Suppressor macrophage treated with lipopolysaccharide for 4 hours (primary cell): ENCODE results near the gene BFSP2.

Source experiments
- DNase-seq: peaks from one replicate; pipeline ENCODE4 v3.0.0-alpha.2; 2020

The BFSP2 gene

DNA sequence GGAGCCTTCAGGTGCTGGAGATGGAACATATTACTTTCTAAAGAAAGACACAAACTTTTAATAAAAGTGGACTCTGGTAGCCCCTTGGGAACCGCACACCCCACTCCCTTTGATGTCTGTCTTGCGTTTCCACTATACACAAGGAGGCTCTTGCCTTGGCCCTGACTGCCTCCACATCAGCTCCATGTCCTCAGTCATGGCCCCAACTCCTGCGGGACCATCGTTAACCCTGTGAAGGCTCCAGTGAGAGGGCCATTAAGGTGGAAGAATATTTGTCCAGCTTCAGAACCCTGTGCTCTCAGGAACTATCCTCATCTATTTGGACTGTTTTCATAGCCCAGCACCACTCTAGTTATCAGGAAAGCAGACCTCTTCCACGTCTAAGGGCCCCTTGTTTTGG, 16.1 kb upstream of the BFSP2 start:
- DNase-seq = no peak

DNA sequence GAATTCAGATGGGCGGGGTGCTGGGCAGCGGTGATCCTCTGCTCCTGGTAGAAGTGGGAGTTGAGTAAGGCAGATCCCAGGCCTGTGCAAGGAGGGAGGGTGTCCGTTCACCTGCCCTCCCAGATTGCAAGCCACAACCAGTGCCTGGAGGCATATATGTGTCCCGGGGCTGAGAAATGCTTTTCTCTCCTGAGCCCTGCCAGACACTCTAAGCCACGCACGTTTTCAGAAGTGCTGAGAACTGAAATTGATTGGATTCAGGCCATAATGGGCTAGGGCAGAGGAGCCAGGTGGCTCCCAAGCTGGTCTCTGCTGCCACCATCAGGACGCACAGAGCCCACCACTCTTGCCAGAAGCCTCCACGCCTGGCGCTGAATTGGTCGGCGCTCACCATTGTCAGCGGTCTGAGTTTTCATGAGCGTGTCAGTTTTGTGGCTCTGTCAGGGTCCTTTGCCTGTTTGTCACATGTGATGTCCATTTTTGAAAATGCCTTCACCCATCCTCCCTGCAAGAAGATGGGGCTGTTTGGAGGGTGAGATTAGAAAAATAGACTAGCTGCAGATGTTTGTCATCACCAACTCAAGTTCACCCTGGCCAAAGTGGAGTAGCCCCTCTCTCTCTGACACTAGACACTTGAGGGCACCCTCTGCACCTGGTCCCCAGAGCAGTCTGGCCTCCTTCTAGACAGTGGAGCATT, 15.4 kb upstream of the BFSP2 start:
- peak; percentile 19 for DNase-seq

GRCh38 chr3:133386876-133387275, 13.0 kb upstream of the BFSP2 start:
- no peak for DNase-seq

GRCh38 chr3:133387341-133387740, 12.5 kb upstream of the BFSP2 start:
- DNase-seq = no peak

GRCh38 chr3:133388696-133389395, 11.0 kb upstream of the BFSP2 start:
- DNase-seq = no peak

GRCh38 chr3:133390715-133391114, 9.1 kb upstream of the BFSP2 start:
- no peak for DNase-seq

DNA sequence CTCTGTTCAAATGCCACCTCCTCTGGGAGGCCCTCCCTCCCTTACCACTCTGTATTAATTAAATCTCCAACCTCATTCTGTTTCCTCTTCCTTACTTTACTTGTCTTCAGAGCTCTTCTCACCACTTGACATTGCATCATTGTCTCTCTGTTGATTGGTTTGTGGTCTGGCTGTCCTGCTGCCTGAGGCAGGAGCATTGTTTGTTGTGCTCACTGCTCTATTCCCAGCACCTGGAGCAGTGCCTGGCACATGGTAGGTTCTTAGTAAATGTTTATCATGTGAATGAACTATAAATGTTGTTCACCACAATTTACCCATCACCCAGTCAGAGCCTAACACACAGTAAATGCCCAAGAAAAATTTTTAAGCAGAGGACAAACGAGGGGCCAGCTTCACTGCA, 6.7 kb upstream of the BFSP2 start:
- DNase-seq = no peak

- no peak for DNase-seq
Observed at GRCh38 chr3:133393691-133394474, 6.0 kb upstream of the BFSP2 start.

DNA sequence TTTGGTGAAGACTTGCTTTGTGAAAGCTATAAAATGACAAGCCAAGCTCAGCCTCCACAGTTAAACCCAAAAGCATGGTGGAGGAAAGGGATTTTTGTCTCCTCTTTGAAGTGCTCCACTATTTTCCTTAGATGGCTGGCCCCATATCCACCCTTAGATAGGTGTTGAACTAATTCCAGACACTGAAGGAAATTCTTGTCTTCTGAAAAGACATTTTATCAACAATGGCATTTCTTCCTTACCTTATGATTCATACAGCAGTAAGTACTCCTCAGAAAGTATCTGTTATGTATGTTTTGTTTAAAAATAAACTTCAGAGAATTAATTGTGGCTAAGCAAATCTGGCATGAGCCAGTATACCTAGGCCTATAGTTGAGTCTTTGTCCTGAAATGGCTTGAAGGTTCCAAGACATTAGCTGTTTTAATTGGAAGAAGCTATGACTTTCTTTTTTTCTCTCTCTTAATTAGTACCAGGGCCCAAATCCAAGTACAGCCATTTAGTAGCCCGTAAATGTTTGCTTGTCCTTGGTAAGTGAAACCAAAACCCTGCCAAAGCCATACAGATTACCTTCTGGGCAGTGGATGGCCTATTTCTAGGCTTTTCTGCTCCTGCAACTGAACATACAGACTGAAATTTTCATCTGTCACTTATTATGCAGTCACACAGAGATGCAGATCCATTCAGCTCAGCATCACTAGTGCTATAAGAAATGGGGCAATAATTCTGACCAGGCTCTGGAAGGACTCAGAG, 5.1 kb upstream of the BFSP2 start:
- no peak for DNase-seq

DNA sequence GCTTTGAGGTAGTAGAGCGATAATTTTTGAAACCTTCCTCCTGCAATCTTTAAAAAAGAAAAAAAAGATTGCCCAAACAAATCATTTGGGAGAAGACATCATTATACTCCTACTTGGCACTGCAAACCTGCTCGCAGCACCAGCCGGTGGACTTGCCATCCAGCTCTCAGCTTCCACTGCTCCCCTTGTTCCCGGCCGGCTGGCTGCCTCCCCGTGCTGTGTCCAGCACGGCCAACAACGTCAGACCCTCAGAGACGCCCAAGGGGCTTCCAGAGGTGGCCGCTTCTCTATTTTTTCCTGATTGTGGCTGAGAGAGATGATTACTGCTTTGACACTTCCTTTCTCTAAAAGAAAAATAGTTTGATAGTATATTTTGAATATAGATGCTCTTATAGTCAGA, 3.0 kb upstream of the BFSP2 start:
- DNase-seq = no peak

GRCh38 chr3:133401374-133402135, 1.7 kb downstream of the BFSP2 start:
- no peak for DNase-seq

DNA sequence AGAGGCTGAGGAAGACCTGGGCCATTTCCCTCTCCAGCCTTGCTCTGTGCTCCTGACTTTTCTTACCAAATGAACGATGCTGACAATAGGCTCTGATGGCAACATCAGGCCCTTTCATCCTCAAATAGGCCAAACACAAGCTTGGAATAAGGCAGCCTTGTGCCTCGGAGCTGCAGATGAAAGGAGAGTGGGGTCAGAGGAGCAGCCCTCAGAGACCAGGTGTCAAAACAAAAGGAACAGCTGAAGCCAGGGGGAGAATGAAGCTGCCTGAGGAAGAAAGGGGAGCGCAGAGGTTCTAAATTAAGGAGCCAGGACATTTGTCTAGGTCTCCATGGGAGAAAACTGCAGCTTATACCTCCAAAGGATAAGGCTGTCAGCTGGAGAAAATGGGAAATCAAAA, 5.1 kb downstream of the BFSP2 start:
- DNase-seq = no peak

DNA sequence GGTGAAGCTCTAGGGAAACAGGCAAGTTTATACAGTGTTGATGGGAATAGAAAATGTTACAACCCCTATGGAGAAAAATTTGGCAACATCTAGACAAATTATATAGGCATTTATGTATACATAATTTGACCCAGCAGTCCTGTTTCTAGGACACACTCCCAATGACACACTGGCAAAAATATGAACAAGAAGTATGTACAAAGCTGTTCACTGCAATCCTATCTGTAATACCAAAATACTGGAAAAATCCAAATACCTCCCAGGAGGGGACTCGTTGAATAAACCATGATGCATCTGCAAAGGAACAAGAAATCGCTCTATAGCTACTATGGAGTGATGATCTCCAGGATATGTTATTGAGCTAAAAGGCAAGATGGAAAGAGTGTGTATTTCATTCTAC, 8.5 kb downstream of the BFSP2 start:
- no peak for DNase-seq

DNA sequence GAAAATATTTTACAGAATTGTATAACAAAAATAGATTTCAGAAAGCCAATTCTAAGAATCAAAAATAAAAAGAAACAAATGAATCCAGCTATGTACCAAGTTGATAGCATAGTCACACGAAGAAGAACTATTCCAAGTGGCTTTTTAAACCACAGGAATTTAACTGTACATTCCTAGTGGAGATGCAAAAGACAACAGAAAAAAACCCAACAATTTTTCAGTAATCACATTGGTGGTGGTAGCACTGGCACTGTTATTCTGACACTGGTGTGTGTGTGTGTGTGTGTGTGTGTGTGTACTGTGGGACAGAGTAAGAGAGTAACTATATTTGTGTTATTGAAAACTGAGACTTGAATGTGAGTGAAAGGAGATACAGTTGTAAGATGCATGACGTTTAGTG, 9.1 kb downstream of the BFSP2 start:
- no peak for DNase-seq

DNA sequence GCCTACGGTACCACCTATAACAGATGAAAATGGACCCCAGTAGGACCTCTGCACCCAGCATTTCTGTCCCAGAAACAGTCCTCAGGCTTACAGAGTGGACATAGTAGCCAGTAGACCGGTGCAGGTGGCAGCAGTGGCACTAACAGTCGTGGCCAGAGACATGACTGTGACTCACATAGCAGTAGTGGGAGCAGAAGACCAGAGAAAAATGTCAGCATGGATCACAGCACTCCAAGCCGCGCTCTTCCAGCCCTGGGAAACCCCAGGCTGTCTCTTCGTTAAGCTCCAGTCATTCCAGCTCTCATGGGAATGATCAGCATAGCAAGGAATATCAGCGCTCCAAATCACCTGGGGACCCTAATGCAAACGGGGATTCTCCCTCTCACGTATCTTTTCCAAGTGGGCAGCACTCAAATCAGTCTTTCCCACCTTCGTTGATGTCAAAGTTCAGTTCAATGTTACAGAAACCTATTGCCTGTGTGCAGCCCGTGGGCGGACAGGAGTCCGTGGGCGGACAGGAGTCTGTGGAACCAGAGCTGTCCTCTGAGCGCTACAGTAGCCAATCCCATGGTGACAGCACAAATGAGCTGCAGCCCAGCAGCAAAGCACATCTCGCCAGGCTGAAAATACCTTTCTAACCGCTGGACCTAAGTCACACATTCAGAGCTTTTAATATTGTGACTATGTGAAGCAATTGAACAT, 10.5 kb downstream of the BFSP2 start:
- DNase-seq = no peak

- no peak for DNase-seq
Observed at GRCh38 chr3:133412183-133413132, 12.6 kb downstream of the BFSP2 start.

DNA sequence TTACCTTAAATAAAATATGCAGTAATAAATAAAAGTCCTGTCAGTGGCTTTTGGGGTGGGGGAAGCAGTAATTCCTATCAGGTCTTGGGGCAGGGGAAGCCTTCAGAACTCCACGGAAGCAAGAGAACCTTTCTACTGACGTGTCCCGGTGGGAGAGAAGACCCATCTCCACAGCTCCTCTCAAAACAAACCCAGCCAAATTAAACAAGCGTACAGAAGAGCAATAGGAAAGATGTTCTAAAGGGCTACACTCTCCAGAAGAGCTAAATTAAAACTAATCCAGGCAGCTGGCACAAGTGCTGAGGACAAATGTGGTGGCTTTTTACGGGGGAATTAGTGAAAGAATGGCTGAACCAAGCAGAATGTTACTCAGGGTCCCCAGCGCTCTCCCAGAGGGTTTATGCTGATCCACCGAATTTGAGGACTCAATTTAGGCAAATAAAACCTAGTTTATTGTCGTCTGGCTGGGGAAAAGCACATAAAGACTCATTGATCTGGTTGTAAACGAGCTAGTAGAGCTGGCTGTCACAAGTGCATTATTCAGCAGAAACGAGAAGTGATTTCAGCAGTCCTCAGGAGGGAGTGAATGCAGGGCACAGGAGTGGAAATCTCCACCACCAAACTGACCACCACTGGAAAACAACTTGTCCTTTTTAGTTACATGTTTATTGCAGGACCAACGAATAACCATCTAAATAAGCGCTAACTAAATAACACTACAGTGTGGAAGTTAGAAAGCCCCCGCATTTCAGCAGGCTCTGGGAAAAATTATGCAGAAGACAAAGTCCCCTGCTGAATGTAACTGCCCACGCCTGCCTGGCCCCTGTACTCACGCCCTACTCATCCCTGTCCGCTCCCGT, 13.5 kb downstream of the BFSP2 start:
- peak; percentile 31 for DNase-seq

GRCh38 chr3:133414021-133414392, 14.2 kb downstream of the BFSP2 start:
- DNase-seq = no peak

DNA sequence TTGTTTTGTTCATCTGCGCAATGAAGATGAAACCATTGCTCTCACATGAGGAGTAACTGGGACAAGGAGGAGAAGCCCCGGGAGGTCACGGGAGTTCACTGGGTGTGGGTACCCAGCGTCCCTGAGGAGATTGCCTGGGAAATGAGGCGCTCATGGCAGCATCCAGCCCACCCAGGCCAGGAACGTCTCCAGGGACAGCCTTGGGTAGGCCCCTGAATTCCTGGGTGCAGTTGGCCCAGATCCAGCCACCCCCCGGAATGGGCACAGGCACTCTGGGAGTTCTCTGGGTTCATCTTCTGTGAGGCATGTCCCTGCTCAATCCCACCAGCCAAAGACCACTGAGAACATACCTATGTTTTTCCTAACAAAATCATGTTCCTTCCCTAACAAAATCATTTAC, 18.5 kb downstream of the BFSP2 start:
- DNase-seq = no peak
